ENCODE data around the gene ZNF738. TPM values are rescaled to one million over a fixed set of nuclear protein-coding genes. Genes with fewer than 3 reads are reported as not detected.

Gene ZNF738
- total RNA-seq, 1 experiment from 2014 or later = 2.0 TPM

DNA sequence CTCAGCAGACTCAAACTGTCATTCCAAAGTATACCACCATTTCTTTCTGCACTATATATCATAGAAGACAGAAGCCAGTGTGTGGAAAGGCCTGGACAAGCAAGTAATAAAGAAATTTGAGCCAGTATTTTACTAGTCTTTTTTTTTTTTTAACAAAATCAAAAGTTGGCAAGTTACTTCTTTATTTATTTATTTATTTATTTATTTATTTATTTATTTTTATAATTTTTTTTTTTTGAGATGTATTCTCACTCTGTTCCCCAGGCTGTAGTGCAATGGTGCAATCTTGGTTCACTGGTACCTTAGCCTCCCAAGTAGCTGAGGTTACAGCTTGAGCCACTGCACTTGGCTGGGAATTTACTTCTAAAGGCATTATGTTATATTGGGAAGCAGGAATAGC is 63.4 kb downstream of the ZNF738 start:
- no peak for DNase-seq (ENCODE audit: low spot score)

DNA sequence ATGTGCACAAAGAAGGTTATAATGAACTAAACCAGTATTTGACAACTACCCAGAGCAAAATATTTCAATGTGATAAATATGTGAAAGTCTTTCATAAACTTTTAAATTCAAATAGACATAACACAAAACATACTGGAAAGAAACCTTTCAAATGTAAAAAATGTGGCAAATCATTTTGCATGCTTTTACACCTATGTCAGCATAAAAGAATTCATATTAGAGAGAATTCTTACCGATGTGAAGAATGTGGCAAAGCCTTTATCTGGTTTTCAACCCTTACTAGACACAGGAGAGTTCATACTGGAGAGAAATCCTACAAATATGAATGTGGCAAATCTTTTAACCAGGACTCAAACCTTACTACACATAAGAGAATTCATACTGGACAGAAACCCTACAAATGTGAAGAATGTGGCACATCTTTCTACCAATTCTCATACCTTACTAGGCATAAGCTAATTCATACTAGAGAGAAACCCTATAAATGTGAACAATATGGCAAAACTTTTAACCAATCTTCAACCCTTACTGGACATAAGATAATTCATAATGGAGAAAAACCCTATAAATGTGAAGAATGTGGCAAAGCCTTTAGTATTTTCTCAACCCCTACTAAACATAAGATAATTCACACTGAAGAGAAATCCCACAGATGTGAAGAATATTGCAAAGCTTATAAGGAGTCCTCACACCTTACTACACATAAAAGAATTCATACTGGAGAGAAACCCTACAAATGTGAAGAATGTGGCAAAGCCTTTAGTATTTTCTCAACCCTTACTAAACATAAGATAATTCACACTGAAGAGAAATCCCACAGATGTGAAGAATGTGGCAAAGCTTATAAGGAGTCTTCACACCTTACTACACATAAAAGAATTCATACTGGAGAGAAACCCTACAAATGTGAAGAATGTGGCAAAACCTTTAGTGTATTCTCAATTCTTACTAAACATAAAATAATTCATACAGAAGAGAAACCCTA is 64.5 kb downstream of the ZNF738 start:
- no peak for DNase-seq (ENCODE audit: low spot score)

Other genes with a start within 250 kb of the ZNF738 start
- gene ZNF431, start 217.0 kb upstream of the ZNF738 start, total RNA-seq (2014; rRNA removed; shearing (Covaris generic)) = 4.4 and 5.9 TPM in 2 replicates
- 2.0 TPM in 2 replicates for gene ZNF708, start 29.6 kb upstream of the ZNF738 start, total RNA-seq (2014; rRNA removed; shearing (Covaris generic))
- 1.9 and 2.5 TPM in 2 replicates for gene ZNF493, start 38.1 kb downstream of the ZNF738 start, total RNA-seq (2014; rRNA removed; shearing (Covaris generic))
- 0.41 and 0.42 TPM in 2 replicates for gene ZNF429, start 146.6 kb downstream of the ZNF738 start, total RNA-seq (2014; rRNA removed; shearing (Covaris generic))

Measured in HT-29 (cell line).